Peyer's patch (tissue), 4 donors: ENCODE measurements around the gene P3H4. TPM values are rescaled to one million over a fixed set of nuclear protein-coding genes. Genes with fewer than 3 reads are reported as not detected.
"Not testable (repeated sequence)": the region's sequence is repeated elsewhere in the genome, so short reads cannot be mapped to it uniquely, and the experiment has no call there.

Experiments used
- DNase-seq, 3 donors: peaks; one replicate each; pipeline ENCODE4 v3.0.0-alpha.2; 2017 to 2019
- H3K27ac ChIP-seq, 4 donors: fragments of 200-600 bp; sonication (generic); one replicate each; pipeline ENCODE4 v1.5.1; 2016 to 2019
- H3K27me3 ChIP-seq, 2 donors: fragments of 200-600 bp; sonication (generic); one replicate each; pipeline ENCODE4 v1.5.1; 2019
- H3K36me3 ChIP-seq, 3 donors: fragments of 200-600 bp; sonication (generic); one replicate each; pipeline ENCODE4 v1.5.1; 2016 to 2019
- H3K4me1 ChIP-seq, 4 donors: fragments of 200-600 bp; sonication (generic); one replicate each; pipeline ENCODE4 v1.5.1; 2016 to 2019
- H3K4me3 ChIP-seq, 4 donors: fragments of 200-600 bp; sonication (generic); 1 replicate in 3 of 4; 2 replicates in 1 of 4; pipeline ENCODE4 v1.5.1; 2016 to 2019; ENCODE audit warnings: mild to moderate bottlenecking in 1 of 4
- H3K9me3 ChIP-seq, 4 donors: fragments of 200-600 bp; sonication (generic); one replicate each; pipeline ENCODE4 v1.5.1; 2016 to 2019; ENCODE audit warnings: mild to moderate bottlenecking in 1 of 4
- CTCF ChIP-seq, 6 experiments: fragments of 450-650 bp in 4 of 6; fragments of 200-600 bp in 2 of 6; sonication (generic) in 1 of 6; IDR thresholded peaks; one replicate each; pipeline ENCODE4 v1.5.1; 2017 to 2019; ENCODE audit warnings: antibody characterized with exemption in 6 of 6, mild to moderate bottlenecking in 3 of 6, moderate library complexity in 1 of 6
- POLR2A ChIP-seq, 2 donors: fragments of 450-650 bp; IDR thresholded peaks; one replicate each; pipeline ENCODE4 v1.5.1; 2017; ENCODE audit warnings: antibody characterized with exemption in 2 of 2, mild to moderate bottlenecking in 2 of 2, moderate library complexity in 2 of 2
- total RNA-seq, 4 donors: library from RNA; depleted of rRNA; stranded (reverse); fragments of >200 nt; gene quantifications; one replicate each; pipeline ENCODE4 v1.1.0, GENCODE V29; 2016

P3H4 gene
- 10 to 100 TPM in 3 of 4 donors, 1 to 10 TPM in 1; 9.5 to 23.1 (median 18.0) TPM for total RNA-seq

GRCh38 chr17:41811549-41812380 lies at the start of gene P3H4:
Gene P3H4 (minus strand): TSS chr17:41811949. CDS start chr17:41811915, 34 bp downstream.
- no peaks in the 10 kb centered on the region for H3K27me3 ChIP-seq

GRCh38 chr17:41860254-41860931 lies 48.6 kb upstream of the P3H4 start:
- DNase-seq, result no peak

More at GRCh38 chr17:41811549-41812380, at the start of gene P3H4:
- Histone ChIP-seq H3K4me3 (peak within 1 kb of the TSS; percentile 63 to 95 (median 82)), H3K4me1 (peaks cover 8 to 48% (median 19%) of the 10 kb centered on the region in 4 donors), H3K27ac (peak within 1 kb of the TSS; percentile 50 to 83 (median 72)), H3K36me3 (no peaks in the 10 kb centered on the region), H3K9me3 (no peaks in the 10 kb centered on the region)
- TF ChIP-seq POLR2A (IDR thresholded peaks at IDR 0.05), result peak; percentile 18 to 43
- peak; percentile 42 to 95 (median 80) for TF ChIP-seq CTCF (IDR thresholded peaks at IDR 0.05)
- peak; percentile 70 to 92 (median 91) for DNase-seq

DNA sequence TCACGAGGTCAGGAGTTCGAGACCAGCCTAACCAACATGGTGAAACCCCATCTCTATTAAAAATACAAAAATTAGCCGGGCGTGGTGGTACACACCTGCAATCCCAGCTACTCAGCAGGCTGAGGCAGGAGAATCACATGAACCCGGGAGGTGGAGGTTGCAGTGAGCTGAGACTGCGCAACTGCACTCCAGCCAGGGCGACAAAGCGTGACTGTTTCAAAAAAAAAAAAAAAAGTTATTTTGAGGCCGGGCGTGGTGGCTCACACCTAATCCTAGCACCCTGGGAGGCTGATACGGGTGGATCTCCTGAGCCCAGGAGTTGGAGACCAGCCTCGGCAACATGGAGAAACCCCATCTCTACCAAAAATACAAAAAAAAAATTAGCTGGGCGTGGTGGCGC lies 39.6 kb upstream of the P3H4 start:
- peaks cover 0 to 21% (median 0%) of the 10 kb centered on the region in 3 donors for H3K36me3 ChIP-seq
- H3K9me3 ChIP-seq, H3K4me1 ChIP-seq, H3K27ac ChIP-seq, H3K4me3 ChIP-seq, H3K27me3 ChIP-seq, DNase-seq: not testable (repeated sequence)

More at GRCh38 chr17:41860254-41860931, 48.6 kb upstream of the P3H4 start:
- Histone ChIP-seq H3K4me3 (no peak overlapping the region), H3K4me1 (peaks cover 0 to 22% (median 9%) of the 10 kb centered on the region in 4 donors), H3K27ac (no peak overlapping the region), H3K36me3 (no peaks in the 10 kb centered on the region), H3K27me3 (no peaks in the 10 kb centered on the region), H3K9me3 (no peaks in the 10 kb centered on the region)
- no peak for TF ChIP-seq CTCF (IDR thresholded peaks at IDR 0.05)

DNA sequence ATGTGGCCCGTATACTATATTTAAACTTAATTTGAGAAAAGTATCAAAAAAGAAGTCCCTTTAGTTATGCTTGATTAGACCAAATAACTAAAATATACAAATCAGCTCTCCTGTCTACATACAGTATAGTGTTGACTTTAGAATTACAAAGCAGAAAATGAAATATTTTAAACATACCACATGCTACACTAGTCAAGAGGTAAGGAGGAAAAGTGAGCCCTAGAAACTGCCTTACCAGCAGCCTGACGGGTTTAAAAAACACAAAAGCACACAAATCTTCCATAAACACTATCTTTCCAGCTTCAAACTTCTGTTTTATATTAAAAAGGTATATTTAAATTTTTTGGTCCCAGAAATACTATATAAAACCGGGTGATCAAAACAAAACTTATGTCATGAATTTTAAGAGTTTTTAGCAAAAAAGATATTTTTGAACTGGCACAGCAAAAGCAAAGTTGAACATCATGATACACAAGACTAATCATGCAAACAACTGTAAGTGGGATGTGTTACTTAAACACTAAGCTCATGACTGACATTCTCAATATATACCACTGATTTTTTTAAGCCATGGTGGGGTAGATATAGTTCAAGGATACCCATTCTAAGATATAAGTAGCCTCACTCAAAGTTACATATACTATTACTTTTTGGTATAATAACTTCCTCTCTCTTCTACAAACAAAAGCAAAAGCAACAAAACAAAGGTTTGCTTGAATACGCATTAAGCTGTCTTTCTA lies 37.7 kb upstream of the P3H4 start:
- H3K27ac ChIP-seq, result no peak overlapping the region
- no peaks in the 10 kb centered on the region for H3K4me1 ChIP-seq
- TF ChIP-seq CTCF (IDR thresholded peaks at IDR 0.05), result no peak
- no peak for TF ChIP-seq POLR2A (IDR thresholded peaks at IDR 0.05)
- no peaks in the 10 kb centered on the region for H3K27me3 ChIP-seq
- peaks cover 0 to 13% (median 0%) of the 10 kb centered on the region in 3 donors for H3K36me3 ChIP-seq
- H3K4me3 ChIP-seq, result no peak overlapping the region
- H3K9me3 ChIP-seq, result no peaks in the 10 kb centered on the region
- no peak for DNase-seq

- Histone ChIP-seq H3K36me3 (peaks cover 0 to 6% (median 0%) of the 10 kb centered on the region in 3 donors), H3K9me3 (no peaks in the 10 kb centered on the region), H3K27ac (no peak overlapping the region), H3K4me3 (no peak overlapping the region), H3K27me3 (no peaks in the 10 kb centered on the region), H3K4me1 (no peaks in the 10 kb centered on the region)
- no peak for DNase-seq
- TF ChIP-seq CTCF (IDR thresholded peaks at IDR 0.05) (no peak), POLR2A (IDR thresholded peaks at IDR 0.05) (no peak)
These were observed 37.0 kb upstream of the P3H4 start for GRCh38 chr17:41848788-41849187.
